Measurements from ENCODE around the gene RASSF8. TPM values are rescaled to one million over a fixed set of nuclear protein-coding genes. Genes with fewer than 3 reads are reported as not detected.

The RASSF8 gene, protein sequence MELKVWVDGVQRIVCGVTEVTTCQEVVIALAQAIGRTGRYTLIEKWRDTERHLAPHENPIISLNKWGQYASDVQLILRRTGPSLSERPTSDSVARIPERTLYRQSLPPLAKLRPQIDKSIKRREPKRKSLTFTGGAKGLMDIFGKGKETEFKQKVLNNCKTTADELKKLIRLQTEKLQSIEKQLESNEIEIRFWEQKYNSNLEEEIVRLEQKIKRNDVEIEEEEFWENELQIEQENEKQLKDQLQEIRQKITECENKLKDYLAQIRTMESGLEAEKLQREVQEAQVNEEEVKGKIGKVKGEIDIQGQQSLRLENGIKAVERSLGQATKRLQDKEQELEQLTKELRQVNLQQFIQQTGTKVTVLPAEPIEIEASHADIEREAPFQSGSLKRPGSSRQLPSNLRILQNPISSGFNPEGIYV
- total RNA-seq: 40.7 TPM

DNA sequence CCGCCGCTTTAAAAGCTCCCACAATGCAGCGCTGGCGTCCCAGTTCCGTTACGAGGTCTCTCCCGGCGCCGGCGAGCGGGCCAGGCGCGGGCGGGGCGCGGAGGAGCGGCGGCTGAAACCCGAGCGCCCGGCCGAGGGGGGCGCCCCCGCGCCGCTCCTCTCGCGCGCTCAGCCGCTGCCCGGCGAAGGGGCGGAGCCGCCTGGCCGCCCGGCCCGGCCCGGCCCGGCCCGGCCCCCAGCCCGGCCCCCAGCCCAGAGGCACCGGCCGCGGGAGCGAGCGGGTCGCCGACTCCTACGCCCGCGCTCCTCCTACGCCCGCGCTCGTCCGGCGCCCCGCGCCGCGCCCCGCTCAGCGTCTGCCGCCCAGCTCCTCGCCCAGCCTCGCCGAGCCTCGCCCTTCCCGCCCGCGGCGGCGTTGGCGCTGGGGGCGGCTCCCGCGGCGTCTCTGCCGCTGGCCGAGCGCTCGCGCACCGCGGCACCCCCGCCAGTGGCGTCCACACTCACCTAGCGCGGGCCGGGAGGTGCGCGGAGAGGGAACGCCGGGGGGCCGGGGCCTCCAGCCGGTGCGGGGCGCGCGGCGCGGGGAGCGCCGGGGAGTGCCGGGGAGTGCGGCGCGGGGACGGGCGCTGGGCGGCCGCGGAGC, at the start of gene RASSF8:
Gene RASSF8 (plus strand): TSS at position 255 of the 643 bp plus-strand sequence. CDS start 96,662 bp downstream, outside the sequence.
- DNase-seq (ENCODE audit: low spot score): peak; percentile 63

- no peak for DNase-seq (ENCODE audit: low spot score)
Observed at GRCh38 chr12:25914551-25914950, 43.9 kb upstream of the RASSF8 start.

GRCh38 chr12:25924491-25925001, 33.9 kb upstream of the RASSF8 start:
- no peak for DNase-seq (ENCODE audit: low spot score)

DNA sequence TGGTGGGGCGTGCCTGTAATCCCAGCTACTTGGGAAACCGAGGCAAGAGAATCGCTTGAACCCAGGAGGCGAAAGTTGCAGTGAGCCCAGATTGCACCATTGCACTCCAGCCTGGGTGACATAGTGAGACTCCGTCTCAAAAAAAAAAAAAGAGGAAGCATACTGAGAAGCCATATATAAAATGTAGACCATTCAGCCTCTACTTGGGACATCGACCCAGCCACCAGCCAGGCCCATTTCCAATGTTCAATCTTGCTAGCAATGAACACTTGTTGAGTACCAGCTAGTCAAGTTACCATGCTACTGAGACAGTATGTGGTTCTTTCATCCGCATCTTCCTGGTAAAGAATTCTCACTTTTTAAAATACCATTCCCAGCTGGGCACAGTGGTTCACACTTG, 33.4 kb upstream of the RASSF8 start:
- no peak for DNase-seq (ENCODE audit: low spot score)

DNA sequence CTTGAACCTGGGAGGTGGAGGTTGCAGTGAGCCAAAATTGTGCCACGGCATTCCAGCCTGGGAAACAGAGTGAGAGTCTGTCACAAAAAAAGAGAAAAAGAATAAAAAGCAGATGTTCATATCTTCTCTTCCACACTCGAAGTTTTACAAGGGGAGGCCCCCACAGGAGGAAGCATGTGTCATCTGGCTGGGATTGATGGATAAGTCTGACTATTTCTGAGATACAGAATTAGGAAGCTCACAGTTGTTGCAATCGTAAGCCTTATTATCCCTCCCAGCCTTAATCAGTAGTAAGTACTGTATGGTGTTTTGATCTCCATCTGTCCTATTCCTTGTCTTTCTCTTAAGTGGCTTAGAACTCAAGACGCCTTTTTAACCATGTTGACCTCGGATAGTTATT, 31.9 kb upstream of the RASSF8 start:
- no peak for DNase-seq (ENCODE audit: low spot score)

DNA sequence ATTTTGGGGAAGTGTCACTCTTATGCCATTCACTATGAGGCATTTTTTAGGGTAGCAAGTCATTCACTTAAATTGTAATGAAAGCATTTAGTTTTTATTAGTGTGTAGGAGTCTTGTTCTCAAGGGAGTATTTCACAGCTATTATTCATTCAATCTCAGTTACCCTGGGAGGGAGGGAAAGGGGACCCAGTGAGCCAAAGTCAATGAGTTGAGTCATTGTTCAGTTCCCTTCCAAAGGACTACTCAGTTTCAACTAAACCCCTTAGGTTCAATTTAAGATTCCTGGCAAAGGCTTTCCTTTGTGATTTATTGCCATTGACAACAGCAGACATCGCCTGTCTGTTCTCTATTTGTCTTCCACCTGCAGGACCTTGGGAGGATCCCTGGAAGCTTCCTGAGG, 29.3 kb upstream of the RASSF8 start:
- DNase-seq (ENCODE audit: low spot score): no peak

- DNase-seq (ENCODE audit: low spot score): no peak
Observed at GRCh38 chr12:25932971-25933370, 25.5 kb upstream of the RASSF8 start.

GRCh38 chr12:25934456-25934855, 24.0 kb upstream of the RASSF8 start:
- DNase-seq (ENCODE audit: low spot score): no peak

DNA sequence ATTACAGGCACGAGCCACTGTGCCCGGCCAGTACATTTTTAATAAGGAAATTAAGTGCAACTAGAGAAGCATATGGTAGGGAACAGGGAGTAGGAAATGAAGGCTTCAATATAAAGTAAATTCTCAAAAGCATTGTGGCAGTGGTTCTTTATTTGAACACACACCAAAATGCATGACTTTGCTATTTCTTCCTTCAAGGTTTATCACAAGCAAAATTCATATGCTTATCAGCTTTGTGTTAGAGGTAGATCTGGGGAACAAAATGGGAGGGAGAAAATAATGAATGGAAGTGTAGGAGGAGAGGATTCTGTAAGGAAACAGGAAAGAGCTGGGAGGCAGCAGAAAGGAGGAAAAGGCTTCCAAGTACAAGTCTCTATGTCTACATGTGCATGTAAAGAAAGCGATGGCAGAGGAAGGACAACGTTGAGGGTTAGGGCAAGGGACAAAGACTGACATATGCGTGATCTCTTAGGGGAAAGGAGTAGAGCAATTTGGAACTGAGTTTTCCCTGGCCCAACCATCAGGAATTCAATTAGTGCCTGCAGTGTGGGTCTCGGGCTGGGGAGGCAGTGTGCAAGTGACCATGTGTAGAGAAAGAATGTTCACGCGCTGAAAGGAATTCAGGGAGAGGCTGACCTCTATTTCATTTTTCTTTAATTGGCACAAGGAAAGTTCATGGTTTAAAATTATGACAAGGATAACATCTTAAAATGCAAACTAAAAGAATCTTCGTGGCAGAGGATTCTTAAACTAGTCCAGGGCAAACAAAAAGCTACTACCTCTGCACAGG, 22.9 kb upstream of the RASSF8 start:
- DNase-seq (ENCODE audit: low spot score): no peak

- no peak for DNase-seq (ENCODE audit: low spot score)
Observed at GRCh38 chr12:25937096-25937495, 21.4 kb upstream of the RASSF8 start.

DNA sequence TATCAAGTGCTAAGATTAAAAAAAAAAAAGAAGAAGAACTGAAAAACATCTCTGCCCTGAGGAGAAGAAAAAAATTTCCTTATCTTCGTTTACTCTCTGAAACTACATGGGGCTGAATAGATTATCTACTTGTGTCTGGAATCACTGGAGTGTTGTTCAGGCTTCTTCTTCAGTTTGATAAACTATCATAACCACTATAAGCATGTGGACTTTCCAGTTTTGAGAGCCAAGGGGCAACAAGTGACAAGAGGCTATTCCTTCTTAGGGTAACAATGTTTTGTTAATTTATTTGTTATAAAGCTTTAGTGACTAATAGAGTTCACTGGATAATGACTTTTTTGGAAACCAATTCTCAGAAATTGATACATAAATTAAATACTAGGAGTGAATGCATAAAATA, 19.9 kb upstream of the RASSF8 start:
- DNase-seq (ENCODE audit: low spot score): no peak

- no peak for DNase-seq (ENCODE audit: low spot score)
Observed at GRCh38 chr12:25939606-25940005, 18.9 kb upstream of the RASSF8 start.

DNA sequence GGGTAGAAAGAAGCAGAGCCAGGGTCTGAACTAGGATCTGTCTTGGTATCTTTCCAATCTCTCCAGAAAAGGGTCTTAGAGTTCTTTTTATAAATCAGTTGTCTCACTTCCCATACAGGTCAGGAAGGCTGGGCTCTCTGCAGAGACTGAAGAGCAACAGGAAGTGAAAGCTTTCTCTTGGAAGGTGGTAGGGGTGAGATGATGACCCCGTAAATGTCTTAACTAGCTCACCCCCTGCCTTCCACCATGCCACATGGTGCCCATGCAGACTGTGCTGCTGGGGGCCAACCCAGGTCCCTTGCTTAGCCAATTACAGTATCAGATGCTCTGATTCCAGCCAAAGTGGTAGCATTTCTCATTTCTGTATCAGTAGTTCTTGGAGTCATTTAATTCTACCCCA, 17.6 kb upstream of the RASSF8 start:
- DNase-seq (ENCODE audit: low spot score): no peak

DNA sequence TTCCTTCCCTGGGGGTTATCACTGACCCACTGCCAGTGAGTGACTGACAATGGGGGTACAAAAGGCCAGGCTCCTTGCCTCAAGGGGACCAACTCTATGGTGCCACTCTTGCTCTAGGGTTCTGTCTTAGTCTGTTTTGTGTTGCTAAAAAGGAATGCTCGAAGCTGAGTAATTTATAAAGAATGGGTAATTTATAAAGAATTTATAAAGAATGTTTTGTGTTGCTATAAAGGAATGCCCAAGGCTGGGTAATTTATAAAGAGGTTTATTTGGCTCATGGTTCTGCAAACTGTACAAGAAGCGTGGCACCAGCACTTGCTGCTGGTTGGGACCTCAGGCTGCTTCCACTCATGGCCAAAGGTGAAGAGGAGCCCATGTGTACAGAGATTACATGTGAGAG, 15.8 kb upstream of the RASSF8 start:
- DNase-seq (ENCODE audit: low spot score): no peak

DNA sequence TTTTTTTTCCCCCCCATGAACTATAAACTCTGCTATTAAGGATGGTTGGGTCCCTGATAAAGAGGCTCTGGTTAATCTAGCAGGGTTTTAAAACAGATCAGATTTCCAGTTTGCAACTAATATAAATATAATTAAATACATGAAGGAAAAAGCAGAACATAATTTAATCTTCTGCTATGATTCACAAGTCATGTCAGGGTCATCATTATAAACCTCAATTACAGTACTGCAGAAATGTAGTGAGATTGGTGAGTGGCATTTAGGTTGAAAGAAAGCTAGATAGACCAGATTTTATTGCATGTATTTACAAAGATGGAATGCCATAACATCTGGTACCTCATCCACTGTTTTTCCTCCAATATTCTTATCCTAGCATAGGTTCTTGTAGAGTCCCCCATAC, 14.5 kb upstream of the RASSF8 start:
- DNase-seq (ENCODE audit: low spot score): no peak

- DNase-seq (ENCODE audit: low spot score): no peak
Observed at GRCh38 chr12:25949343-25949742, 9.1 kb upstream of the RASSF8 start.

DNA sequence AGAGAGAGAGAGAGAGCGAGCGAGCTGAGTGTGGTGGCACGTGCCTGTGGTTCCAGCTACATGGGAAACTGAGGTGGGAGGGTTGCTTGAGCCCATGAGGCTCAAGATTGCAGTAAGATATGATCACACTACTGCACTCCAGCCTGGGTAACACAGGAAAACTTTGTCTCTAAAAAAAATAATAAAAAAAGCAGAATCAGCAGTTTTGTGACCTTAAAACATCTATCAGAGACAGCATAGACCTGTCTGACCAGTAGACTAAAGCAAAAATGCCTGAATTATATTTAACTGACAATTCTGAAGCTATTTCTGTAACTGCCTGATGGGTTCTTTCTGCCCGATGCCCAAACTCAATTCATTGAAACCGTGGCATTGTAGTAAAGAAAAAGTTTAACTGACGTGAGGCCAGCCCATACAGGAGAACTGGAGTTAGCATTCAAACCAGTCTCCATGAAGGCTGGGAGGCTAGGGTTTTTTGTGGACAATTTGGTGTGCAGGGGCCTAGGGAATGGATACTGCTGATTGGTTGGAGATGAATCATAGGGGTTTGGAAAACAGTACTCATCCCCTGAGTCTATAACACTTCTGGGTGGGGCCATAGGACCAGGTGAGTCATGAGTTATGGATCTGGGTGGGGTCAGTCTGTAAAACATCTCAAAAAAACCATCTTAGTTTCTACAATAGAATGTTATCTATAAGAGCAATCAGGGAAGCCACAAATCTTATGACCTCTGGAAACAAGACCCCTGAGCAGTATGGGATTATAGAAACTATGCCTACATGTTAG, 8.0 kb upstream of the RASSF8 start:
- no peak for DNase-seq (ENCODE audit: low spot score)

- DNase-seq (ENCODE audit: low spot score): no peak
Observed at GRCh38 chr12:25957793-25958427, 572 bp upstream of the RASSF8 start.

- DNase-seq (ENCODE audit: low spot score): peak; percentile 22
Observed at GRCh38 chr12:25959071-25959961, 834 bp downstream of the RASSF8 start.

- DNase-seq (ENCODE audit: low spot score): no peak
Observed at GRCh38 chr12:25960143-25960542, 1.7 kb downstream of the RASSF8 start.
